BLaER1 treated with 17β-estradiol and CSF1 and Interleukin-3, amounts not matched to agents 10 nM and 100 nM (cell line): Measurements from ENCODE around the gene GNAS.

Source experiments
- H3K27ac ChIP-seq, 11 experiments: shearing (Covaris generic); formaldehyde crosslinking; 2 replicates each; pipeline ENCODE4 v1.8.1; 2022
- H3K27me3 ChIP-seq, 11 experiments: shearing (Covaris generic); formaldehyde crosslinking; 2 replicates each; pipeline ENCODE4 v1.8.1; 2022
- H3K36me3 ChIP-seq, 11 experiments: shearing (Covaris generic); formaldehyde crosslinking; 2 replicates each; pipeline ENCODE4 v1.8.1; 2022
- H3K4me1 ChIP-seq, 10 experiments: shearing (Covaris generic); formaldehyde crosslinking; 2 replicates each; pipeline ENCODE4 v1.8.1; 2022
- H3K4me2 ChIP-seq, 11 experiments: shearing (Covaris generic); formaldehyde crosslinking; 2 replicates each; pipeline ENCODE4 v1.8.1; 2022
- H3K4me3 ChIP-seq, 10 experiments: shearing (Covaris generic); formaldehyde crosslinking; 2 replicates each; pipeline ENCODE4 v1.8.1; 2022
- H3K9ac ChIP-seq, 11 experiments: shearing (Covaris generic); formaldehyde crosslinking; 2 replicates each; pipeline ENCODE4 v1.8.1; 2022
- H3K9me3 ChIP-seq, 11 experiments: shearing (Covaris generic); formaldehyde crosslinking; replicated peaks in 1 of 11; 2 replicates each; pipeline ENCODE4 v1.8.1; 2022
- H4K20me1 ChIP-seq, 11 experiments: shearing (Covaris generic); formaldehyde crosslinking; 2 replicates each; pipeline ENCODE4 v1.8.1; 2022
- Cebpa-rat ChIP-seq, 11 experiments: shearing (Covaris generic); IDR thresholded peaks; 2 replicates each; pipeline ENCODE4 v1.8.1; 2022

Gene GNAS

DNA sequence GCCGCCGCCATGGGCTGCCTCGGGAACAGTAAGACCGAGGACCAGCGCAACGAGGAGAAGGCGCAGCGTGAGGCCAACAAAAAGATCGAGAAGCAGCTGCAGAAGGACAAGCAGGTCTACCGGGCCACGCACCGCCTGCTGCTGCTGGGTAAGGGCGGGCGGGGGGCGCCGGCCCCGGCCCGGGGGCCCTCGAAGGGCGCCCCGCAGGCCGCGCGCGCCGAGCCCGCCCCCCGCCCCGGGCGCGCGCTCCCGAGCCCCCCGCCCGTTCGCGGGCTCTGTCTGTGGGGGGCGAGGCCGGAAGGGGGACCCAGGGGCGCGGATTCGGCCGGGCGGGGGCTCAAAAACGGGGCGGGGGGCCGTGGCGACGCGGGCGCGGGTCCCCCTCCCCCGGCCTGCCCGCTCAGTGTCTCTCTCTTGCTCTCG lies 39.2 kb downstream of the GNAS start:
- H3K27ac ChIP-seq, result peak overlapping the region; percentile 86 to 98 (median 95)
- peaks cover 0 to 8% (median 0%) of the 10 kb centered on the region in 11 experiments; a peak in 6 of 22 replicates for H3K9me3 ChIP-seq
- H4K20me1 ChIP-seq, result peaks cover 39 to 58% (median 51%) of the 10 kb centered on the region in 11 experiments
- peak overlapping the region in 1 of 11 experiments; percentile 21; a peak in 1 of 22 replicates for H3K4me2 ChIP-seq
- peak overlapping the region; percentile 66 to 91 (median 80) for H3K4me3 ChIP-seq
- peaks cover 10 to 31% (median 18%) of the 10 kb centered on the region in 11 experiments; a peak in 21 of 22 replicates for H3K36me3 ChIP-seq
- TF ChIP-seq Cebpa-rat (IDR thresholded peaks at IDR 0.05), result no peak
- H3K4me1 ChIP-seq, result peaks cover 45 to 65% (median 53%) of the 10 kb centered on the region in 10 experiments
- peak overlapping the region; percentile 88 to 99 (median 96) for H3K9ac ChIP-seq
- H3K27me3 ChIP-seq, result no peaks in the 10 kb centered on the region

DNA sequence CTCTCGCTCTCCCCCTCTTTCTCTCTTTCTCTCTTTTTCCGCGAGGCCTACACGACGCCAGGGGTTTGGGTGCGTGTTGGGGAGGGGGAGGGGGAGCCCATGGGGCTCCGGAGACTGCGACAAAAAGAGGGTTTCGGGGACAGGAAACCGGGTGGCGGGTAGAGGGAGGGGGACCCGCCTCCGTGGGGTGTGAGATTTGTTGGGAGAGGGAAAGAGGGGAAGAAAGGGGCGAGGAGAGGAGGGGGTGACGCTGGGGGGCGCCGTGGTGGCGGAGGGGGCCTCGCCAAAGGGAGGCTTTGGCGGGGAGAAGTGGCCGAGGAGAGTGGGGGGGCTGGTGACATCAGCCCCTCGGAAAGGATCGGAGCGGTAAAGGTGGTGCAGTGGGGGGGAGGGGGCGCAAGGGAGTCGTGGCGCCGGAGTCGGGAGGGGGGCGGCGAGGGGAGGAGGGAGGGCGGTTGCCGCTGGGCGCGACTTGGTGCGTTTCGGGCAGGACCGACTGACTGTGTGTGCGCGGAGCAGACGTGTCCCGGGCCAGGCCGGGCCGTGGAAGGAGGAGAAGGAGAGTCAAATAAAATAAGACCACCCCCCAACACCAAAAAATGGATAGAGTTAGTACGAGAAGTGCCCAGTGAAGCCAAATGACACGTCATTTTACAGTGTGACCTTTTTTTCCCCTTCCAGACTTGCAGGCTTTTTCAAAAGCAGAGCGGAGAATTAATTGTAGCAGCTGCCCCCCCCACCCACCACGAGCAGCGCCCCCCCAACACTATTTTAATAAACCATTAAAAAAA lies 39.8 kb downstream of the GNAS start:
- TF ChIP-seq Cebpa-rat (IDR thresholded peaks at IDR 0.05), result no peak
- Histone ChIP-seq H3K36me3 (peaks cover 10 to 38% (median 24%) of the 10 kb centered on the region in 11 experiments; a peak in 21 of 22 replicates), H3K9ac (peak overlapping the region; percentile 88 to 99 (median 96)), H3K27ac (peak overlapping the region; percentile 86 to 98 (median 95)), H3K4me2 (peak overlapping the region; percentile 85 to 99 (median 91)), H3K4me3 (peak overlapping the region; percentile 66 to 91 (median 80)), H3K27me3 (no peaks in the 10 kb centered on the region), H4K20me1 (peaks cover 45 to 64% (median 57%) of the 10 kb centered on the region in 11 experiments), H3K9me3 (peaks cover 0 to 8% (median 0%) of the 10 kb centered on the region in 11 experiments; a peak in 6 of 22 replicates), H3K4me1 (peaks cover 48 to 65% (median 53%) of the 10 kb centered on the region in 10 experiments)

DNA sequence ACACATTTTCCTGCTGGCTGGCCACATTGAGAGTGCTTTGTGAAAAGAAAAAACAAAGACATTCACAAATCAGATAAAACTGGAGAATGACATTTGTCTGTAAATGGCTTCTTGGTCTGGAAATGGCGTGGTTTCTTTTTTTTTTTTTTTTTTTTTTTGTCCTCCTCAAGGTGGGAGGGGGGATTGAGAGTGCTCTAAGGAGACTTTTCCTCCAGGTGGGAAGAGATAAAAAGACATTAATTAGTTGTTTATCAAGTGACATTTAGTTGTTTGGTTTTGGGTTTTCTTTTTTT lies 40.4 kb downstream of the GNAS start:
- peak overlapping the region; percentile 86 to 98 (median 95); a peak in 21 of 22 replicates for H3K27ac ChIP-seq
- H4K20me1 ChIP-seq, result peaks cover 51 to 70% (median 63%) of the 10 kb centered on the region in 11 experiments
- no peak for TF ChIP-seq Cebpa-rat (IDR thresholded peaks at IDR 0.05)
- H3K9me3 ChIP-seq, result peaks cover 0 to 8% (median 0%) of the 10 kb centered on the region in 11 experiments; a peak in 6 of 22 replicates
- peak overlapping the region; percentile 85 to 99 (median 91) for H3K4me2 ChIP-seq
- H3K4me3 ChIP-seq, result peak overlapping the region; percentile 66 to 91 (median 80)
- H3K27me3 ChIP-seq, result no peaks in the 10 kb centered on the region
- peak overlapping the region; percentile 88 to 99 (median 96) for H3K9ac ChIP-seq
- peaks cover 48 to 65% (median 53%) of the 10 kb centered on the region in 10 experiments for H3K4me1 ChIP-seq
- peaks cover 10 to 43% (median 29%) of the 10 kb centered on the region in 11 experiments for H3K36me3 ChIP-seq

DNA sequence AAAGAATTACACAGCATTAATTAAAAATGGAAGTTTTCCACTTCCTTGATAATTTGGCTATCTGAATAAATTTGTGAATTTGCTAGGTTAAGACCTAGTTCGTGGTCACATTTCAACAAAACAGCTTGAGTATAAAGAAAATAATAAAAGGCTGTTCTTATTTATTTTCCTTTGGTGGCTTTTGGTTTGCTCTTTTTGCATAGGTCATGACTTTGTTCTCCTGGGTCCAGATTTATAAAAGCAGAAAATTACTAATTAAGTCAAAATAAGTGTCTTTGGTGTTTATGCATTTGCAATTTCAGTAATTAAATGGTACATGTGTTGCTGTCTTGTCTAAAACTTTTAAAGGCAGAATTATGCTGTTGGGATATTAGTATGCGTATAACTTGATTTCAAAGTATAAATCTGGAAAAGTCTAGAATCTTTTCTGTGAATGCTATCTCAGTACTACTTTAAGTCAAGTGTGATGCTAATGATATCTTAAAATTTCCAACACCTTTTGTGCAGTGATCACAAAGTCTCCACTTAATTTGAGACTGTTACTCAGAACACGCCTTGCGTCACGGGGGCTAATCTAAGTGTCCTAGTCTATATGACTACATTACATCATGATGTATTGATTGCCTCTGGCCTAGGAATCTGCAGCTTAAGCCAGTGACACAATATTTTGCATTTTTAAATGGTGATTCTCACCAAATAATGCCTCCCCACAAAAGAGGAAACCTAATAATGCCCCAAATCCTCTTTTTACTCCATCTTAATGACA lies 41.0 kb downstream of the GNAS start:
- H4K20me1 ChIP-seq, result peaks cover 57 to 77% (median 69%) of the 10 kb centered on the region in 11 experiments
- TF ChIP-seq Cebpa-rat (IDR thresholded peaks at IDR 0.05), result no peak
- peaks cover 0 to 8% (median 0%) of the 10 kb centered on the region in 11 experiments; a peak in 6 of 22 replicates for H3K9me3 ChIP-seq
- H3K4me1 ChIP-seq, result peaks cover 49 to 65% (median 54%) of the 10 kb centered on the region in 10 experiments
- peak overlapping the region; percentile 85 to 99 (median 91) for H3K4me2 ChIP-seq
- H3K27ac ChIP-seq, result peak overlapping the region; percentile 86 to 98 (median 95); a peak in 21 of 22 replicates
- peak overlapping the region; percentile 88 to 99 (median 96) for H3K9ac ChIP-seq
- H3K36me3 ChIP-seq, result peaks cover 17 to 50% (median 36%) of the 10 kb centered on the region in 11 experiments
- H3K4me3 ChIP-seq, result peak overlapping the region; percentile 66 to 91 (median 80)
- no peaks in the 10 kb centered on the region for H3K27me3 ChIP-seq

DNA sequence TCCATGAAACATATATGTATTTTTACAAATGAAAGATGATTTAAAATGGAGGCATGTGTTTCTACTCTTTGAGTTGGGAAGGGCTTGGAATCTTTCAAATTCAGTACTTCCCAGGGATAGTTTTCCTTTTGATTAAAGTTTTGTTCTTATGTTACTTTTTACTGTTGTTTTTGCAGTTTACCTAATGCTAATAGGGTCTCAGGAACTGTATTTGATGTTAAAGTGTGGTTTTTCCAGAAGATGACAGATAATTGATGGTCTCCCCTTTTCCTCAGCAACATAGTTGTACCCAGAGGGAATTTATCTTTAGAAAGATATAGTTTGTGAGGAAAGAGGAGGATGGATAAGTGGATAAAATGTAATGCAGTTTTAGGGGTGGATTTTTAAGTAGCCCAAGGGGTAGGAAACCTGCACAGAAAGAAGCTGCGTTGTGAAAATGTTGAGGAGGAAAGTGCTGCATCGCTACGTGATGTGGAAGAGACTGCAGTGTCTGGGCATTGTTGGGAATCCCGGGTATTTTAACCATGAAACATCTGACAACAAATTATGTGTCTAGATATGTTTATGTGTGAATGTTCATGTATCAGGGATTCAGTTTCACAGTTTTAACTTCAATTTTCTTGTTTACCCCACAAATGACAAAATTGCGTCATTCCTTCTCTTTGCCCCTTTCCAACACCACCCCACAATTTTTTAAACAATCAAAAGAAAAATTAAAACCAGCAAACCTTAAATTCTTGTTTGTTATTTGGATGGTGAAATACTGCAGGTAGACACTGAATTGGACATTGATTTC lies 42.3 kb downstream of the GNAS start:
- peak overlapping the region in 10 of 11 experiments; percentile 23 to 98 (median 96); a peak in 17 of 22 replicates for H3K27ac ChIP-seq
- H3K9me3 ChIP-seq, result no peaks in the 10 kb centered on the region; a peak in 1 of 22 replicates
- H3K4me3 ChIP-seq, result peak overlapping the region; percentile 66 to 91 (median 80); a peak in 19 of 20 replicates
- H3K9ac ChIP-seq, result peak overlapping the region; percentile 88 to 99 (median 96); a peak in 21 of 22 replicates
- H3K27me3 ChIP-seq, result no peaks in the 10 kb centered on the region
- H3K36me3 ChIP-seq, result peaks cover 30 to 63% (median 49%) of the 10 kb centered on the region in 11 experiments
- peaks cover 66 to 82% (median 75%) of the 10 kb centered on the region in 11 experiments for H4K20me1 ChIP-seq
- peak overlapping the region; percentile 85 to 99 (median 91) for H3K4me2 ChIP-seq
- TF ChIP-seq Cebpa-rat (IDR thresholded peaks at IDR 0.05), result 0 out of 22 replicates have a peak, but pooled peaks of 1 of the 11 experiments have one; percentile 15
- peaks cover 57 to 74% (median 67%) of the 10 kb centered on the region in 10 experiments for H3K4me1 ChIP-seq

DNA sequence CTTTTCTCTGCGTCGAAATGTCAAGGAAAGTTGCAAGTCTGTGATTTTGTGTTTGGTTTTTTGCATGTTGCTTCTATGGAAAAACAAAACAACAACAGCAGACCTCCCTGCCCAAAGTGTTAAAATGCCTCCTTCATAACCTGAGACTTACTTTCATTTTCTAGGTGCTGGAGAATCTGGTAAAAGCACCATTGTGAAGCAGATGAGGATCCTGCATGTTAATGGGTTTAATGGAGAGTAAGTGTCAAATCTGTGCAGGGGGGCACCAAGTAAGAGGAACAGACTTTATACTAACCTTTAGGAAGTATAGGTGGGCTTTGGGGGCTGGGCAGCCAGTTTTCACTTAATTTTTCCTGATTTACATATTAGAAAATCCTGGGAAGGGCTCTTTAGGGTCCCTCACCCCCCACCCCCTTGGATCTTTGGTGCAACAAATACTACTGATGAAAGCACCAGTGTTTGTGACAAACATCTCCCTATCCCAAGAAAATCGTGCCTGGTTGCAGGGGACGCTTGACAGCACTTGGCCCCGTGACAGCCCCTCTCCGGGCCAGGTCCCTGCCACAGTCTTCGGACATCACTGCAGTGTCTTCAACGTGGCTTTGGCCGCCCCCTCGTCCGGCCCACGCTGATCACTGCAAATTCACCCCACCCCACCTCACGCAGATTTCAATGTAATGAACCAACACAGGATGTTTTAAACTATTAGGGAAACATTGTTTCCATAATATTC lies 43.1 kb downstream of the GNAS start:
- H4K20me1 ChIP-seq, result peaks cover 73 to 82% (median 80%) of the 10 kb centered on the region in 11 experiments
- TF ChIP-seq Cebpa-rat (IDR thresholded peaks at IDR 0.05), result no peak
- H3K36me3 ChIP-seq, result peaks cover 37 to 70% (median 56%) of the 10 kb centered on the region in 11 experiments
- H3K9ac ChIP-seq, result peak overlapping the region; percentile 56 to 99 (median 96); a peak in 21 of 22 replicates
- no peaks in the 10 kb centered on the region for H3K27me3 ChIP-seq
- H3K4me3 ChIP-seq, result peak overlapping the region in 9 of 10 experiments; percentile 66 to 91 (median 80); a peak in 19 of 20 replicates
- peaks cover 65 to 76% (median 71%) of the 10 kb centered on the region in 10 experiments for H3K4me1 ChIP-seq
- no peaks in the 10 kb centered on the region for H3K9me3 ChIP-seq
- peak overlapping the region; percentile 85 to 99 (median 91) for H3K4me2 ChIP-seq
- peak overlapping the region in 10 of 11 experiments; percentile 23 to 98 (median 96); a peak in 16 of 22 replicates for H3K27ac ChIP-seq

DNA sequence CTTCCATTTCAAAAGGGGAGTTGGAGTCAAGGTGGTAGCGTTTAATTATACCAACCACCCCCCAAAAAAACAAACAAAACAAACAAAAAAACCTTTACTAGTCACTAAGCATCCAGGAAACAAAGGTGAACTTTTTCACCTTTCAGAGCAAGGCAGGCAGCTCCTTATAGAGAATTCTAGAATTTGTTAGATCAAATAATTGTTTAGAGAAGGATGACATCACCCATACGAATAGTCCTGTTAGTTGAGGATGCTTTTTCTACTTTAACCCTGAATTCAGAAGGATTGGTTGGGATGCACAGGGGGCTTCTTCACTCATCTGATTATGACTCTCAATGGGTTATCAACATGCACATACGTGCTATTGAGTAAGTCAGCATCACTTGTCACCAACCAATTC lies 44.3 kb downstream of the GNAS start:
- Histone ChIP-seq H3K9ac (peak overlapping the region; percentile 60 to 99 (median 96); a peak in 19 of 22 replicates), H3K27ac (peak overlapping the region in 10 of 11 experiments; percentile 23 to 98 (median 95); a peak in 17 of 22 replicates), H3K36me3 (peaks cover 45 to 82% (median 67%) of the 10 kb centered on the region in 11 experiments), H3K4me2 (peak overlapping the region; percentile 85 to 99 (median 91)), H3K9me3 (no peaks in the 10 kb centered on the region), H3K27me3 (no peaks in the 10 kb centered on the region), H4K20me1 (peaks cover 82 to 94% (median 91%) of the 10 kb centered on the region in 11 experiments), H3K4me1 (peaks cover 67 to 85% (median 81%) of the 10 kb centered on the region in 10 experiments), H3K4me3 (peak overlapping the region in 9 of 10 experiments; percentile 17 to 91 (median 57); a peak in 15 of 20 replicates)
- TF ChIP-seq Cebpa-rat (IDR thresholded peaks at IDR 0.05), result no peak
